AG20443 (cell line): ENCODE results near the gene ZNF143.
"Not testable (repeated sequence)": the region's sequence is repeated elsewhere in the genome, so short reads cannot be mapped to it uniquely, and the experiment has no call there.

Experiments used
- DNase-seq: peaks from one replicate; pipeline ENCODE4 v3.0.0; 2012; ENCODE audit warnings: low spot score, mixed read lengths

ZNF143 gene

GRCh38 chr11:9498457-9499078 is 37.8 kb downstream of the ZNF143 start:
- DNase-seq = no peak

DNA sequence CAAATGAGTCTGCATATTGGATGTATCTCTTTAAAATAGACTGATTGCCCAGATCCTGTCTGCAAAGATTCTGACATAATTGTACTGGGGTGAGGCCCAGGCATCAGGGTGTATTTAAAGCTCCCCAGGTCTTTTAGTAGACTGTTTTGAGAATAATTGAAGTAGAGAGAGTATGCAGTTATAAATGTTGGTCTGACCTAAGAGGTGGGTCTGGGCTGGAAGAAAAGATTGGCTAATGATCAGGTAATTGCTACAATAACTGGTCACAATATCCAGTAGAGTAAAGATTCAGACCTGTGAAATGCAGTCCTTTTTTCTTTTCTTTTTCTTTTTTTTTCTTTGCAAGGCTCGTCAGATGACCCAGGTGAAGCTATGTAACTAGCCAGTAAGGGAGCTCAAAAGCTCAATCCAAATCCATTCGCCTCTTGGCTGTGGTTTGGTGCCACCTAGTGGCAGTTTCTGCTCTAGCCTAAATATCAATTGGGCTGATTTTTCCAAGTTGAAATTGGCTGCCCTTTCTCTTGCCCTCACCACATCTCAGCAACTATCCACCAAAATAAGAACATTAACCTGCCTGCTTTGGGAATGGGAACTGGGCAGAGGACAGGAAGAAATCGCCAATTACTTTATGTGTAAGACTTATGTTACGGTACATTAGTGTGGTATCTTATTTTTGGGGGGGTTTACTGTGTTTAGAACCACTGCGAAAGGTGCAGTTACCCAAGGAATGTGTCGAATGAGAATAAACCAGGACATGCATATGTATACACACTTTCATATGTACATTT is 45.9 kb downstream of the ZNF143 start:
- peak; percentile 81 for DNase-seq

- no peak for DNase-seq
Measured at GRCh38 chr11:9507277-9507580, 46.4 kb downstream of the ZNF143 start.

- no peak for DNase-seq
Measured at GRCh38 chr11:9509041-9509440, 48.2 kb downstream of the ZNF143 start.

DNA sequence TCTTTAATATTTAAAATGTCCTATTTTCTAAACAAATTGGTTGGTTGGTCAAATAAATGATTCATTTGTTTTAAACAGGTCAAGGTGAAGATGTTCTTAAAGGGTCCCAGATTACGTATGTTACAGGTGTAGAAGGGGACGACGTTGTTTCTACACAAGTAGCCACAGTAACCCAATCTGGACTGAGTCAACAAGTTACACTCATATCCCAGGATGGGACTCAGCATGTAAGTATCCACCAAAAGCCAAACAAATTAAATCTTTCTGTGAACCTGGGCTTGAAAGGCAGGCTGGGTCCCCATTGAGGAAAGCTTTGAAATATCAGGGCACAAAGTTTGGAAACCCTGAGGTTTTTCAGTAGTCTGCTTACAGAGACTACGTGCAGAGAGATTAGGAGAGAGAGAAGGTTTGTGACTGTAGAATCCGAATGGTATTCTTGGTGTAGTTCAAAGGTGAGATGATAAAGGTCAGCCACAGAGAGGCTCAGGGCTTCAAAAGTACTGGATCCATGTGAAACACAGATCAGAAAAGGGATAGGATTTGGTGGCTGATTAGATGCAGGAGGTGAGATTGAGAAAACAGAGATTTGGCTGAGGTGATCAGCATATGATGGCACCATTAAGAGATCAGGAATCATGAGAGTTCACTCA is 51.7 kb downstream of the ZNF143 start:
- DNase-seq = no peak

- not testable (repeated sequence) for DNase-seq
Measured at GRCh38 chr11:9514576-9514975, 53.8 kb downstream of the ZNF143 start.

DNA sequence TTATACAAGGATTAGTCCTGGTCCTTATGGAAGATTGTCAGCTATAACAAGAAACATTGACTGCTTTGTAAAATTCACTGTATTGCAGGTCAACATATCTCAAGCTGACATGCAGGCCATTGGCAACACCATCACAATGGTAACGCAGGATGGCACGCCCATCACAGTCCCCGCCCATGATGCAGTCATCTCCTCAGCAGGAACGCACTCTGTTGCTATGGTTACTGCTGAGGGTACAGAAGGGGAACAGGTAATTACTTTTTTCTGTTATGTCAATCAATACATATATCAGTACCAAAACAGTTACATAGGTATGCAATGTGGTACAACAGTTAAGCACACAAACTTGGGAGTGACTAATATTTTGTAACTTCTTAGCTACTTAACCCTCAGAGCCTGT is 55.3 kb downstream of the ZNF143 start:
- no peak for DNase-seq

DNA sequence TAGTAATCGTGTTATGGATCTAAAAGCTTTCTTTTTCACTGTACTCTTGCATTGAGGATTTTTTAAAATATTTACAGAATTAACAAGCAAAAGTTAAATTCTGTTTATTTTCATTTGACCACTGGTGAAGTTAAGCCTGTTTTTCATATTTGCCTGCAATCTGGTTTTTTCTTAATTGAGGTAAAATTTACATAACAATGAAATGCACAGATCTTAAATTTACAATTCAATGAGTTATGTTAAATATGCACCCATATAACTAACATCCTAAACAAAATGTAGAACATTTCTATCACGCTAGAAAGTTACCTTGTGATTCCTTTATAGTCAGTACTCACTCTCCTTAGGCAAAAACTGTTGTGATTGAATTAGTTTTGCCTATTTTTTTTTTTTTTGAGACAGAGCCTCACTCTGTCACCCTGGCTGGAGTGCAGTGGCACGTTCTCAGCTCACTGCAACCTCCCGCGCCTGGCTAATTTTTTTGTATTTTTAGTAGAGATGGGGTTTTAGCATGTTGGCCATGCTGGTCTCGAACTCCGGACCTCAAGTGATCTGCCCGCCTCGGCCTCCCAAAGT is 58.1 kb downstream of the ZNF143 start:
- DNase-seq = no peak

GRCh38 chr11:9524001-9524400 is 63.2 kb downstream of the ZNF143 start:
- no peak for DNase-seq

DNA sequence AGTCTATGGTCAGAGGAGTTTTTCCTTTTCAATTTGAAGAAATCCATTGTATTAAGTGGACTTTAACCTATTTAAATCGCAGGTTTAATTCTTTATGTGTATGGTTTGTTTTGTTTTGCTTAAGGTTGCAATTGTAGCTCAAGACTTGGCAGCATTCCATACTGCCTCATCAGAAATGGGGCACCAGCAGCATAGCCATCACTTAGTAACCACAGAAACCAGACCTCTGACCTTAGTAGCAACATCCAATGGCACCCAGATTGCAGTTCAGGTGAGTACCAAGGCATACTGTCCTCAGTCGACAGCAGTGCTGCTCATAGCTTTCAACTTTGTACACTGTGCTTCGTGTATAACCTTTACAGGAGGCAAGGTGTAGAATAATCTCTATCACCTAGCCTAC is 64.3 kb downstream of the ZNF143 start:
- no peak for DNase-seq

GRCh38 chr11:9527481-9528135 is 66.8 kb downstream of the ZNF143 start:
- DNase-seq = peak; percentile 61

- no peak for DNase-seq
Measured at GRCh38 chr11:9528136-9528501, 67.3 kb downstream of the ZNF143 start.

GRCh38 chr11:9528573-9529333 is 67.9 kb downstream of the ZNF143 start:
- DNase-seq = no peak

GRCh38 chr11:9529334-9529650 is 68.5 kb downstream of the ZNF143 start:
- peak; percentile 56 for DNase-seq

- no peak for DNase-seq
Measured at GRCh38 chr11:9530020-9530621, 69.3 kb downstream of the ZNF143 start.

- no peak for DNase-seq
Measured at GRCh38 chr11:9530901-9531625, 70.3 kb downstream of the ZNF143 start.

DNA sequence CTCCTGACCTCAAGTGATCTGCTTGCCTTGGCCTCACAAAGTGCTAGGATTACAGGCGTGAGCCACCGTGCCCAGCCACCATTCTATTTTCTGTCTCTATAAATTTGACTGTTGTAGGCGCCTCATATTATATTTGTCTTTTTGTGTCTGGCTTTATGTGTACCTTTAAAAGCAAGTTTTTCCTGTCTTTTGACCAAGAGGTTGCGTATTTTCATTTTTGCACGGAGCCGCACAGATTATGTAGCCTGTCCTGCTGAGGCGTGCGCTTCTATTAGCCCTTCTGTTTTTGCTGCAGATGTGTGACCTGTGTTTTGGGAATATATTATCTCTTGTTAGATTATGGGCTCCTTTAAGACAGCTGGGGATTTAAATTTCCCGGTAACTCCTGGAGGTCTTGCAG is 72.2 kb downstream of the ZNF143 start:
- no peak for DNase-seq

DNA sequence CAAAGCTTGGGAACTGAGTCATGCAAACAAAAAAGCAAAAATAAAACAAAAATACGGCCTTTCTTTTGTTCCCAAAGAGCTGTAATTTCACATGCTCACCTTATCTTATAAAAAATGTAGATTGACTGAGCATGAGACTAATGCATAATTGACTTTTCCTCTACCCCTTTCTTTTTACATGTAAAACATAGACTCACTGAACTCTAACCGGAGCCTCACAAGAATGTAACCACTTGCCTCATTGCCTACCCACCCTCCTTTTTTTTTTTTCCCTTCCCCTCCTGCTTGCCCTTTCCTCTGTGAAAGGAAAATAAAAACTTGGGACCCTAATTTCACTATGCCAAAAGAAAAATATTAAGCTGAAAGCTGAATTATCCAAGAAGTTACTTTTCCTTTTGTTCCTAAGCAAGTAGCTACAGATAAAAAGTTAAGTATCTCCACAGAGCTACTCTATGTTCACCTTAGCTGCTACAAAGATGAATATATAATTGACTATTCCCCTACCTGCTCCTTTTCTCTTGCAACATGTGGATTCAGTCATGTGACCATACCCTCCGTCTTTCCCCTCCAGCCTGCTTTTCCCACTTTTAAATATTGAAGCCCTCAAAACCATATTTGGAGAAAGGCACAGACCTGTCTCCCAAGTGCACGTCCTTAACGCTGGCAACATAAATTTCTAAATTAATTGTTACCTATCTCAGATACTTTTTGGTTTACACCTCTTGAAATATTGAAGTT is 73.1 kb downstream of the ZNF143 start:
- DNase-seq = no peak

GRCh38 chr11:9535189-9535781 is 74.5 kb downstream of the ZNF143 start:
- DNase-seq = peak; percentile 85

- DNase-seq = no peak
Measured at GRCh38 chr11:9538548-9538947, 77.7 kb downstream of the ZNF143 start.
